Tibial nerve (tissue), 3 donors: ENCODE measurements around the gene ZNF182.

Experiments
- EP300 ChIP-seq, 2 donors: sonication (generic); formaldehyde crosslinking; IDR thresholded peaks; one replicate each; pipeline ENCODE4 v1.6.1; 2017; ENCODE audit warnings: antibody characterized with exemption in 2 of 2, mild to moderate bottlenecking in 1 of 2
- POLR2A ChIP-seq, 2 donors: fragments of 450-650 bp; IDR thresholded peaks; one replicate each; pipeline ENCODE4 v1.6.1; 2017; ENCODE audit warnings: antibody characterized with exemption in 2 of 2, mild to moderate bottlenecking in 2 of 2, moderate library complexity in 2 of 2

- no peak for TF ChIP-seq EP300 (IDR thresholded peaks at IDR 0.05)
- TF ChIP-seq POLR2A (IDR thresholded peaks at IDR 0.05), result no peak
Observed at GRCh38 chrX:47976254-47977151, 27.3 kb downstream of the ZNF182 start.
